SU-DHL-6 (cell line): ENCODE data around the gene SGCD.

Experiments used
- H2AFZ ChIP-seq: fragments of 200-600 bp; sonication (generic); 2 replicates; pipeline ENCODE4 v1.6.1; 2014; ENCODE audit warnings: low read depth, mild to moderate bottlenecking, moderate library complexity, mixed read lengths, antibody characterized with exemption, low read length; ENCODE audit not compliant: severe bottlenecking
- H3F3A ChIP-seq: fragments of 200-600 bp; shearing (Covaris generic); 2 replicates; pipeline ENCODE4 v1.6.0; 2016; ENCODE audit warnings: antibody characterized with exemption, mild to moderate bottlenecking; ENCODE audit not compliant: insufficient read depth
- H3K27ac ChIP-seq: fragments of 200-600 bp; sonication (generic); 2 replicates; pipeline ENCODE4 v1.5.1; 2016; ENCODE audit warnings: low read depth, mild to moderate bottlenecking, low read length, moderate library complexity, mixed read lengths
- H3K27me3 ChIP-seq: fragments of 200-600 bp; sonication (generic), shearing (Covaris generic); 2 replicates; pipeline ENCODE4 v1.6.0; 2014; ENCODE audit warnings: mild to moderate bottlenecking, low read length
- H3K36me3 ChIP-seq: fragments of 200-600 bp; sonication (generic); 2 replicates; pipeline ENCODE4 v1.6.1; 2014; ENCODE audit warnings: mild to moderate bottlenecking, low read length, mixed read lengths
- H3K4me2 ChIP-seq: fragments of 300-600, 200-600 bp; shearing (Covaris generic), sonication (generic); 2 replicates; pipeline ENCODE4 v1.6.0; 2014; ENCODE audit warnings: low read length, low read depth, mild to moderate bottlenecking; ENCODE audit not compliant: poor library complexity, severe bottlenecking
- H3K4me3 ChIP-seq: fragments of 200-600 bp; sonication (generic); 2 replicates; pipeline ENCODE4 v1.5.1; 2014; ENCODE audit warnings: antibody characterized with exemption, low read length, mild to moderate bottlenecking, mixed read lengths; ENCODE audit not compliant: insufficient read depth, poor library complexity, severe bottlenecking
- H3K79me2 ChIP-seq: fragments of 200-600 bp; sonication (generic); 2 replicates; pipeline ENCODE4 v1.6.1; 2014; ENCODE audit warnings: mild to moderate bottlenecking, low read length, moderate library complexity; ENCODE audit not compliant: insufficient read depth
- H3K9ac ChIP-seq: fragments of 200-600 bp; sonication (generic); 2 replicates; pipeline ENCODE4 v1.7.0; 2014; ENCODE audit warnings: mild to moderate bottlenecking, low read length
- H3K9me2 ChIP-seq: fragments of 200-600 bp; sonication (generic); replicated peaks from 2 replicates; pipeline ENCODE4 v1.6.1; 2014; ENCODE audit warnings: low read length; ENCODE audit not compliant: insufficient read depth
- H3K9me3 ChIP-seq: fragments of 200-600 bp; sonication (generic); 2 replicates; pipeline ENCODE4 v1.6.1; 2014; ENCODE audit warnings: low read length, mixed read lengths; ENCODE audit not compliant: insufficient read depth
- H4K20me1 ChIP-seq: fragments of 200-600 bp; sonication (generic); 2 replicates; pipeline ENCODE4 v1.6.1; 2014; ENCODE audit warnings: low read depth, mild to moderate bottlenecking, antibody characterized with exemption, low read length, moderate library complexity, mixed read lengths
- CTCF ChIP-seq: fragments of 200-600 bp; sonication (generic); IDR thresholded peaks from one replicate; pipeline ENCODE4 v1.5.1; 2017; ENCODE audit warnings: antibody characterized with exemption, mild to moderate bottlenecking, low read length, moderate library complexity; ENCODE audit not compliant: insufficient read depth, poor library complexity, severe bottlenecking
- EZH2phosphoT487 ChIP-seq: fragments of 200-600 bp; sonication (generic), shearing (Covaris generic); conservative IDR thresholded peaks from 2 replicates; pipeline ENCODE4 v1.6.1; 2018; ENCODE audit warnings: mild to moderate bottlenecking, antibody characterized with exemption, low read length, moderate library complexity, mixed read lengths

The SGCD gene

GRCh38 chr5:156482818-156483217 lies 155.9 kb downstream of the SGCD start:
- Histone ChIP-seq H3K9me3 (no peaks in the 10 kb centered on the region), H3K27ac (no peak overlapping the region), H3K36me3 (no peaks in the 10 kb centered on the region), H4K20me1 (no peaks in the 10 kb centered on the region), H3K27me3 (no peaks in the 10 kb centered on the region), H3K4me2 (no peak overlapping the region), H3K9me2 (no peaks in the 10 kb centered on the region), H3K79me2 (no peaks in the 10 kb centered on the region), H2AFZ (no peak overlapping the region), H3K4me3 (no peak overlapping the region), H3F3A (no peaks in the 10 kb centered on the region), H3K9ac (no peak overlapping the region)
- TF ChIP-seq CTCF (no peak), EZH2phosphoT487 (no peak)

GRCh38 chr5:156486394-156487238 lies 159.7 kb downstream of the SGCD start:
- H3K79me2 ChIP-seq = no peaks in the 10 kb centered on the region
- no peaks in the 10 kb centered on the region for H3K9me3 ChIP-seq
- H2AFZ ChIP-seq = no peak overlapping the region
- H3K4me2 ChIP-seq = no peak overlapping the region
- TF ChIP-seq EZH2phosphoT487 (no peak), CTCF (no peak)
- no peak overlapping the region for H3K9ac ChIP-seq
- H3K27ac ChIP-seq = no peak overlapping the region
- H3K27me3 ChIP-seq = no peaks in the 10 kb centered on the region
- H3F3A ChIP-seq = no peaks in the 10 kb centered on the region
- H4K20me1 ChIP-seq = no peaks in the 10 kb centered on the region
- H3K36me3 ChIP-seq = no peaks in the 10 kb centered on the region
- H3K4me3 ChIP-seq = no peak overlapping the region
- H3K9me2 ChIP-seq = no peaks in the 10 kb centered on the region

- H3K9me3 ChIP-seq = no peaks in the 10 kb centered on the region
- H3K4me3 ChIP-seq = no peak overlapping the region
- H3K27ac ChIP-seq = no peak overlapping the region
- TF ChIP-seq EZH2phosphoT487 (no peak), CTCF (no peak)
- H3K9me2 ChIP-seq = no peaks in the 10 kb centered on the region
- H2AFZ ChIP-seq = no peak overlapping the region
- no peaks in the 10 kb centered on the region for H3F3A ChIP-seq
- H3K27me3 ChIP-seq = no peaks in the 10 kb centered on the region
- H3K9ac ChIP-seq = no peak overlapping the region
- H3K36me3 ChIP-seq = no peaks in the 10 kb centered on the region
- no peak overlapping the region for H3K4me2 ChIP-seq
- no peaks in the 10 kb centered on the region for H3K79me2 ChIP-seq
- H4K20me1 ChIP-seq = no peaks in the 10 kb centered on the region
These were observed 164.8 kb downstream of the SGCD start for GRCh38 chr5:156491766-156492165.
